Bronchial epithelial cell (primary cell): Measurements from ENCODE around the gene ALPL. TPM values are rescaled to one million over a fixed set of nuclear protein-coding genes. Genes with fewer than 3 reads are reported as not detected.

Experiments used
- DNase-seq: peaks from one replicate; pipeline ENCODE4 v3.0.0-alpha.2; 2010; ENCODE audit warnings: low read depth
- FAIRE-seq: peaks from 2 replicates; lab custom pipeline; 2011; peaks lifted over from hg19 to GRCh38; lab: Jason Lieb, UNC
- H3K27me3 ChIP-seq: 2 replicates; pipeline ENCODE4 v1.5.1; 2011; ENCODE audit warnings: low read length; ENCODE audit not compliant: control insufficient read depth, insufficient read depth
- H3K36me3 ChIP-seq: 2 replicates; pipeline ENCODE4 v1.5.1; 2011; ENCODE audit warnings: low read length; ENCODE audit not compliant: control insufficient read depth, insufficient read depth
- H3K4me3 ChIP-seq: 2 replicates; pipeline ENCODE4 v1.5.1; 2011; ENCODE audit warnings: mild to moderate bottlenecking, low read depth, low read length, control low read depth
- CTCF ChIP-seq: IDR thresholded peaks from 2 replicates; pipeline ENCODE4 v1.5.1; 2011; ENCODE audit warnings: mild to moderate bottlenecking, moderate library complexity, low read length, control low read depth, inconsistent platforms; ENCODE audit not compliant: insufficient read depth, severe bottlenecking
- total RNA-seq: library from RNA; depleted of rRNA; stranded (reverse); fragments of >200 nt; gene quantifications from 2 replicates; pipeline ENCODE4 v1.2.1, GENCODE V29; 2014

Gene ALPL
- total RNA-seq, 1 donor from 2014 or later, result not detected

- H3K4me3 ChIP-seq, result no peak overlapping the region
- H3K36me3 ChIP-seq, result no peaks in the 10 kb centered on the region
- H3K27me3 ChIP-seq, result peaks cover 5% of the 10 kb centered on the region
- no peak for FAIRE-seq
- TF ChIP-seq CTCF, result no peak
- DNase-seq, result no peak
Measured at GRCh38 chr1:21617126-21617738, 108.0 kb downstream of the ALPL start.

GRCh38 chr1:21618059-21618458, 108.8 kb downstream of the ALPL start:
- DNase-seq (no peak), FAIRE-seq (no peak)
- Histone ChIP-seq H3K27me3 (peaks cover 5% of the 10 kb centered on the region), H3K4me3 (no peak overlapping the region), H3K36me3 (no peaks in the 10 kb centered on the region)
- TF ChIP-seq CTCF, result no peak

- Histone ChIP-seq H3K4me3 (no peak overlapping the region), H3K27me3 (peaks cover 5% of the 10 kb centered on the region), H3K36me3 (no peaks in the 10 kb centered on the region)
- FAIRE-seq, result no peak
- DNase-seq, result no peak
- no peak for TF ChIP-seq CTCF
Measured at GRCh38 chr1:21618561-21619374, 109.5 kb downstream of the ALPL start.

- TF ChIP-seq CTCF, result no peak
- FAIRE-seq, result no peak
- no peak for DNase-seq
- peaks cover 5% of the 10 kb centered on the region for H3K27me3 ChIP-seq
- H3K4me3 ChIP-seq, result no peak overlapping the region
- no peaks in the 10 kb centered on the region for H3K36me3 ChIP-seq
Measured at GRCh38 chr1:21619375-21619947, 110.2 kb downstream of the ALPL start.

- FAIRE-seq, result no peak
- no peak for TF ChIP-seq CTCF
- Histone ChIP-seq H3K4me3 (no peak overlapping the region), H3K36me3 (no peaks in the 10 kb centered on the region), H3K27me3 (peaks cover 5% of the 10 kb centered on the region)
- no peak for DNase-seq
Measured at GRCh38 chr1:21620011-21620410, 110.8 kb downstream of the ALPL start.
